Keratinocyte (primary cell): ENCODE data around the gene DDAH1. TPM values are rescaled to one million over a fixed set of nuclear protein-coding genes. Genes with fewer than 3 reads are reported as not detected.

Experiments used
- DNase-seq: peaks from one replicate; pipeline ENCODE4 v3.0.0-alpha.2; 2011; ENCODE audit warnings: low read depth, missing footprints, low spot score
- FAIRE-seq: peaks from 2 replicates; lab custom pipeline; 2011; peaks lifted over from hg19 to GRCh38; lab: Jason Lieb, UNC
- H2AFZ ChIP-seq: 2 replicates; pipeline ENCODE4 v1.6.0; 2012; ENCODE audit warnings: low read length, control low read depth, inconsistent platforms; ENCODE audit not compliant: control insufficient read depth
- H3K27ac ChIP-seq: 2 replicates; pipeline ENCODE4 v1.5.1; 2011; ENCODE audit warnings: low read length; ENCODE audit not compliant: control insufficient read depth, insufficient read depth
- H3K27me3 ChIP-seq: 3 replicates; pipeline ENCODE4 v1.6.0; 2011; ENCODE audit warnings: low read length; ENCODE audit not compliant: control insufficient read depth, insufficient read depth; ENCODE audit errors: extremely low read depth
- H3K36me3 ChIP-seq, 2 experiments: 2 replicates in 1 of 2; 3 replicates in 1 of 2; pipeline ENCODE4 v1.5.1; 2011; ENCODE audit warnings: low read length in 2 of 2, mild to moderate bottlenecking in 1 of 2; ENCODE audit not compliant: control insufficient read depth in 2 of 2, insufficient read depth in 2 of 2; ENCODE audit errors: extremely low read depth in 1 of 2
- H3K4me1 ChIP-seq: 3 replicates; pipeline ENCODE4 v1.5.1; 2011; ENCODE audit warnings: low read length; ENCODE audit not compliant: control insufficient read depth, insufficient read depth; ENCODE audit errors: extremely low read depth
- H3K4me2 ChIP-seq: 3 replicates; pipeline ENCODE4 v1.6.0; 2011; ENCODE audit warnings: low read depth, low read length; ENCODE audit not compliant: control insufficient read depth, insufficient read depth; ENCODE audit errors: extremely low read depth
- H3K4me3 ChIP-seq, 3 experiments: fragments of 200-600 bp in 1 of 3; sonication (generic) in 1 of 3; 2 replicates in 2 of 3; 3 replicates in 1 of 3; pipeline ENCODE4 v1.5.1; 2011 to 2016; ENCODE audit warnings: low read length in 3 of 3, mild to moderate bottlenecking in 3 of 3, control low read depth in 2 of 3, inconsistent platforms in 1 of 3, low read depth in 1 of 3, mixed read lengths in 1 of 3, mixed run types in 1 of 3, moderate library complexity in 1 of 3; ENCODE audit not compliant: control insufficient read depth in 2 of 3, insufficient read depth in 2 of 3; ENCODE audit errors: extremely low read depth in 1 of 3
- H3K79me2 ChIP-seq: 2 replicates; pipeline ENCODE4 v1.6.0; 2012; ENCODE audit warnings: low read length; ENCODE audit not compliant: control insufficient read depth, insufficient read depth
- H3K9ac ChIP-seq: 3 replicates; pipeline ENCODE4 v1.6.0; 2011; ENCODE audit warnings: low read length; ENCODE audit not compliant: control insufficient read depth, insufficient read depth; ENCODE audit errors: extremely low read depth
- H3K9me1 ChIP-seq: 3 replicates; pipeline ENCODE4 v1.6.0; 2011; ENCODE audit warnings: low read length; ENCODE audit not compliant: control insufficient read depth, insufficient read depth; ENCODE audit errors: extremely low read depth
- H3K9me3 ChIP-seq: 2 replicates; pipeline ENCODE4 v1.5.1; 2012; ENCODE audit warnings: low read depth, low read length; ENCODE audit not compliant: control insufficient read depth
- H4K20me1 ChIP-seq: 3 replicates; pipeline ENCODE4 v1.6.0; 2011; ENCODE audit warnings: low read length; ENCODE audit not compliant: control insufficient read depth, insufficient read depth; ENCODE audit errors: extremely low read depth
- CTCF ChIP-seq, 3 experiments: IDR thresholded peaks in 1 of 3; conservative IDR thresholded peaks in 1 of 3; optimal IDR thresholded peaks in 1 of 3; 2 replicates in 2 of 3; 3 replicates in 1 of 3; pipeline versions ENCODE3 to v1.5.1; 2011; ENCODE audit warnings: low read length in 3 of 3, mild to moderate bottlenecking in 3 of 3, moderate library complexity in 2 of 3, control low read depth in 1 of 3, inconsistent platforms in 1 of 3; ENCODE audit not compliant: insufficient read depth in 2 of 3; ENCODE audit errors: extremely low read depth in 1 of 3
- EZH2 ChIP-seq: IDR thresholded peaks from one replicate; pipeline ENCODE4 v1.6.1; 2012; ENCODE audit warnings: inconsistent platforms, mild to moderate bottlenecking, low read length, moderate library complexity
- dilution Hi-C: fragments of 300-500 bp; cut with MboI; formaldehyde crosslinking; loops from one replicate; pipeline ENCODE4 v1.7.0; 2020; ENCODE audit warnings: low sequenced_read_pairs; ENCODE audit not compliant: extremely low pct_ligation_motif_present
- polyA plus RNA-seq, 5 experiments: library from polyadenylated mRNA; depleted of rRNA in 3 of 5; stranded (reverse) in 3 of 5; stranded (forward) in 1 of 5; unstranded in 1 of 5; fragments of >200 nt; gene quantifications; 1 replicate in 1 of 5; 2 replicates in 3 of 5; 3 replicates in 1 of 5; pipeline versions ENCODE4 v1.2.1 to v1.2.3, GENCODE V29; 2011 to 2012; ENCODE audit warnings: missing spikeins in 2 of 5, low read depth in 1 of 5, low replicate concordance in 1 of 5

The DDAH1 gene
- polyA plus RNA-seq, 1 donor (not counting 4 experiments of a cell fraction or from before 2014, with no cell fraction given) = 5.8 TPM

GRCh38 chr1:85496941-85497582 lies 32.1 kb upstream of the DDAH1 start:
- Histone ChIP-seq H3K9me1 (no peaks in the 10 kb centered on the region), H3K79me2 (no peaks in the 10 kb centered on the region), H3K4me1 (peaks cover 28% of the 10 kb centered on the region), H3K9me3 (no peaks in the 10 kb centered on the region), H4K20me1 (no peaks in the 10 kb centered on the region), H3K9ac (no peak overlapping the region), H3K36me3 (no peaks in the 10 kb centered on the region), H3K4me3 (no peak overlapping the region), H3K27ac (no peak overlapping the region), H2AFZ (peak overlapping the region; percentile 21), H3K27me3 (no peaks in the 10 kb centered on the region), H3K4me2 (no peak overlapping the region)
- dilution Hi-C loops = no loop called here
- FAIRE-seq (no peak), DNase-seq (no peak)
- TF ChIP-seq CTCF (optimal IDR thresholded peaks at IDR 0.05 in 1 of 3, IDR thresholded peaks at IDR 0.05 in 1 of 3, conservative IDR thresholded peaks at IDR 0.05 in 1 of 3; ENCODE audit: extremely low read depth in 1 of 3, insufficient read depth in 2 of 3, low read length in 3 of 3) (no peak), EZH2 (no peak)

GRCh38 chr1:85495556-85495955 lies 30.6 kb upstream of the DDAH1 start:
- peaks cover 28% of the 10 kb centered on the region for H3K4me1 ChIP-seq
- TF ChIP-seq EZH2 (no peak), CTCF (optimal IDR thresholded peaks at IDR 0.05 in 1 of 3, IDR thresholded peaks at IDR 0.05 in 1 of 3, conservative IDR thresholded peaks at IDR 0.05 in 1 of 3; ENCODE audit: extremely low read depth in 1 of 3, insufficient read depth in 2 of 3, low read length in 3 of 3) (no peak)
- H4K20me1 ChIP-seq = no peaks in the 10 kb centered on the region
- peak overlapping the region; percentile 26 for H3K4me2 ChIP-seq
- H3K27ac ChIP-seq = peak overlapping the region; percentile 30
- no peaks in the 10 kb centered on the region for H3K79me2 ChIP-seq
- no peaks in the 10 kb centered on the region for H3K9me1 ChIP-seq
- dilution Hi-C loops = no loop called here
- FAIRE-seq (peak; percentile 98), DNase-seq (peak; percentile 73)
- peak overlapping the region; percentile 7 for H2AFZ ChIP-seq
- H3K9ac ChIP-seq = peak overlapping the region; percentile 42
- H3K4me3 ChIP-seq = peak overlapping the region in 2 of 3 experiments; percentile 8 to 39
- no peaks in the 10 kb centered on the region for H3K27me3 ChIP-seq
- H3K36me3 ChIP-seq = no peaks in the 10 kb centered on the region
- H3K9me3 ChIP-seq = no peaks in the 10 kb centered on the region
